Gastrocnemius medialis (tissue), 4 donors: ENCODE results near the gene PLD4. TPM values are rescaled to one million over a fixed set of nuclear protein-coding genes. Genes with fewer than 3 reads are reported as not detected.
"Not testable (repeated sequence)": the region's sequence is repeated elsewhere in the genome, so short reads cannot be mapped to it uniquely, and the experiment has no call there.

Source experiments
- ATAC-seq, 2 donors: fragments of 150-250 bp; one replicate each; pipeline ENCODE4 v1.9.1; 2016
- DNase-seq, 2 donors: peaks; one replicate each; pipeline ENCODE4 v3.0.0-alpha.2; 2019
- H3K27ac ChIP-seq, 4 donors: fragments of 200-600 bp; sonication (generic); 1 replicate in 1 of 4; 2 replicates in 3 of 4; pipeline ENCODE4 v1.5.1; 2016 to 2018; ENCODE audit warnings: mild to moderate bottlenecking in 2 of 4, moderate library complexity in 1 of 4
- H3K27me3 ChIP-seq, 3 donors: fragments of 200-600 bp; sonication (generic) in 2 of 3; 1 replicate in 1 of 3; 2 replicates in 2 of 3; pipeline versions ENCODE4 v1.5.1 to v1.6.0; 2016 to 2019; ENCODE audit warnings: mild to moderate bottlenecking in 1 of 3, moderate library complexity in 1 of 3
- H3K36me3 ChIP-seq, 2 donors: fragments of 200-600 bp; sonication (generic) in 1 of 2; one replicate each; pipeline ENCODE4 v1.5.1; 2017 to 2018
- H3K4me1 ChIP-seq, 2 donors: fragments of 200-600 bp; sonication (generic) in 1 of 2; one replicate each; pipeline ENCODE4 v1.5.1; 2016 to 2017; ENCODE audit warnings: mild to moderate bottlenecking in 2 of 2
- H3K4me3 ChIP-seq, 4 donors: fragments of 200-600 bp; sonication (generic) in 3 of 4; 1 replicate in 1 of 4; 2 replicates in 3 of 4; pipeline ENCODE4 v1.5.1; 2016 to 2019; ENCODE audit warnings: mild to moderate bottlenecking in 2 of 4
- H3K9me3 ChIP-seq, 3 donors: fragments of 200-600 bp; sonication (generic) in 2 of 3; 1 replicate in 1 of 3; 2 replicates in 2 of 3; pipeline ENCODE4 v1.5.1; 2016 to 2019
- CTCF ChIP-seq, 5 experiments: fragments of 450-650 bp in 3 of 5; fragments of 200-600 bp in 2 of 5; sonication (generic) in 2 of 5; IDR thresholded peaks in 4 of 5; conservative IDR thresholded peaks in 1 of 5; 1 replicate in 4 of 5; 2 replicates in 1 of 5; pipeline ENCODE4 v1.5.1; 2016 to 2019; ENCODE audit warnings: antibody characterized with exemption in 5 of 5, mild to moderate bottlenecking in 3 of 5, moderate library complexity in 3 of 5
- POLR2A ChIP-seq, 2 donors: fragments of 450-650 bp; IDR thresholded peaks; one replicate each; pipeline ENCODE4 v1.6.1; 2017; ENCODE audit warnings: antibody characterized with exemption in 2 of 2, mild to moderate bottlenecking in 2 of 2, moderate library complexity in 2 of 2
- in situ Hi-C, 4 donors: fragments of 200-750 bp; cut with MboI; loops; one replicate each; pipeline versions ENCODE4 v1.15.0 to v1.8.0; 2017; ENCODE audit warnings: low sequenced_read_pairs in 4 of 4
- intact Hi-C: fragments of 100-400 bp; cut with DNase I; formaldehyde crosslinking; loops from one replicate; pipeline ENCODE4 v1.15.1; 2023; ENCODE audit warnings: low total_unique reads
- total RNA-seq, 4 donors: library from RNA; depleted of rRNA; stranded (reverse); fragments of >200 nt; gene quantifications; one replicate each; pipeline versions ENCODE4 v1.1.0 to v1.2.3, GENCODE V29; 2016

PLD4 gene
- total RNA-seq, 4 donors from 2014 or later: not detected

- no peak for DNase-seq
- TF ChIP-seq POLR2A (IDR thresholded peaks at IDR 0.05) (no peak), CTCF (IDR thresholded peaks at IDR 0.05 in 4 of 5, conservative IDR thresholded peaks at IDR 0.05 in 1 of 5) (no peak)
- intact Hi-C loops: no loop called here
- Histone ChIP-seq H3K27ac (no peak overlapping the region), H3K4me3 (no peak overlapping the region), H3K36me3 (peaks cover 0 to 43% of the 10 kb centered on the region in 2 donors), H3K4me1 (peaks cover 12 to 13% of the 10 kb centered on the region in 2 donors), H3K9me3 (no peaks in the 10 kb centered on the region), H3K27me3 (no peaks in the 10 kb centered on the region)
- in situ Hi-C loops: no loop called here
- no peak for ATAC-seq
These were observed 41.6 kb upstream of the PLD4 start for GRCh38 chr14:104882991-104883660.

- ATAC-seq (no peak), DNase-seq (no peak)
- Histone ChIP-seq H3K9me3 (no peaks in the 10 kb centered on the region), H3K36me3 (peaks cover 0 to 48% of the 10 kb centered on the region in 2 donors), H3K4me1 (peaks cover 12 to 13% of the 10 kb centered on the region in 2 donors), H3K4me3 (no peak overlapping the region), H3K27me3 (no peaks in the 10 kb centered on the region), H3K27ac (no peak overlapping the region)
- TF ChIP-seq CTCF (IDR thresholded peaks at IDR 0.05 in 4 of 5, conservative IDR thresholded peaks at IDR 0.05 in 1 of 5) (no peak), POLR2A (IDR thresholded peaks at IDR 0.05) (no peak)
- in situ Hi-C loops: no loop called here
- intact Hi-C loops: no loop called here
These were observed 40.9 kb upstream of the PLD4 start for GRCh38 chr14:104883681-104884361.

GRCh38 chr14:104884381-104884780 is 40.3 kb upstream of the PLD4 start:
- H3K9me3 ChIP-seq, H3K27me3 ChIP-seq, in situ Hi-C loops, H3K4me3 ChIP-seq, intact Hi-C loops, DNase-seq, ATAC-seq, H3K27ac ChIP-seq: not testable (repeated sequence)
- Histone ChIP-seq H3K36me3 (peaks cover 0 to 48% of the 10 kb centered on the region in 2 donors), H3K4me1 (peaks cover 12 to 13% of the 10 kb centered on the region in 2 donors)

DNA sequence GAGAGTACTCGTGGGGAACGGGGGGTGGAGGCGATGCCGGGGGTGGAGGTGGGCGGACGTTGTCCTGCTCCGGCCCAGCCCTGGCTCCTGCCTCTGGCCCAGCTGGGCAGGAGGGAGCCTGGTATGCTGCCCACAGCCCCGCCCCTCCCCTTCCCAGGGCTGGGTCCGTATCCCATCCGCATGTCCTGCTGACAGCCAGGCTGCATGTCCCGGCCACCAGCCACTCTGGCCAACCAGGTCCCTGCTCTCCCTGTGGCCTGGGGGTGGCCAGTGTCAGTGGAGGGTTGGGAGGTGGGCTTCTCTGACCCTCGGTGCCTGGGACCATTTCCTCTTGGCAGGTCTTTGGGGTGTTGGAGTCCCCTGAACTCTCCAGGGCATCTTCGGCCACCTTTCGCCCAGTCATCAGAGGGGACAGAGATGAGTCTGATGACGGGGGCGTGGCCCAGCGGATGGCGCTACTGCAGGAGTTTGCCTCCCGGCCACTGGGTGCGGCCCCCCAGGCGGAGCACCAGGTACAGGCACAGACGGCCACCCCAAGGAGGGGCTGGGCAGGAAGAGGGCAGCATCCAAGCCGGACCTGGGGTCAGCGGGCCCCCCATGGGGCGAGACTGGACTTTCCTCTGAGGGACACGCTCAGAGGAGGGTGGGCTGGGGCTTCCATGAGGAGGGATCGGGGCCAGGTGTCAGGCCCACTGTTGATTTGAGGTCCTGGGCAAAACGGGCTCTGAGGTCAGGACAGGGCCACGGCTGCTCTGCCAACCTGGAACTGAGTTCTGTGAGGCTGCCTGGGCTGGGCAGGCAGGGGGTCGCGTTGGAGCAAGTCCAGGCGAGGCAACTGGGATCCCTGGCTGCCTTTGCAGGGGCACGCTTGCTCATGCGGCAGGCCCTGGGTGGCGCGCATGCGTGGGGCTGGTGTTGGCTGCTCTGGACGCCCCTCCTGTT is 39.4 kb upstream of the PLD4 start:
- ATAC-seq (no peak), DNase-seq (no peak)
- no peak overlapping the region for H3K4me3 ChIP-seq
- intact Hi-C loops: no loop called here
- H3K4me1 ChIP-seq: peaks cover 12 to 13% of the 10 kb centered on the region in 2 donors
- no peak for TF ChIP-seq CTCF (IDR thresholded peaks at IDR 0.05 in 4 of 5, conservative IDR thresholded peaks at IDR 0.05 in 1 of 5)
- TF ChIP-seq POLR2A (IDR thresholded peaks at IDR 0.05): no peak
- in situ Hi-C loops: no loop called here
- H3K27me3 ChIP-seq: no peaks in the 10 kb centered on the region
- H3K9me3 ChIP-seq: no peaks in the 10 kb centered on the region
- H3K36me3 ChIP-seq: peaks cover 0 to 45% of the 10 kb centered on the region in 2 donors
- no peak overlapping the region for H3K27ac ChIP-seq
